Measurements from ENCODE around the gene PIK3R1.

GRCh38 chr5:68268852-68269130, 53.2 kb downstream of the PIK3R1 start:
- TF ChIP-seq CTCF (IDR thresholded peaks at IDR 0.05; ENCODE audit: low read depth, low read length, missing input control), result no peak
- TF ChIP-seq YY1 (IDR thresholded peaks at IDR 0.05), result no peak
- TF ChIP-seq RXRA (IDR thresholded peaks at IDR 0.05), result no peak
- no peak for TF ChIP-seq TAF1 (conservative IDR thresholded peaks at IDR 0.05)
- TF ChIP-seq RAD21 (IDR thresholded peaks at IDR 0.05), result no peak
- TF ChIP-seq MAX (IDR thresholded peaks at IDR 0.05), result no peak
- no peak for TF ChIP-seq GABPA (IDR thresholded peaks at IDR 0.05 in 1 of 2, conservative IDR thresholded peaks at IDR 0.05 in 1 of 2)
- no peak for TF ChIP-seq HNF4G (IDR thresholded peaks at IDR 0.05)
- no peak for TF ChIP-seq REST (IDR thresholded peaks at IDR 0.05)
- no peak for TF ChIP-seq SP1 (IDR thresholded peaks at IDR 0.05)
- no peak for TF ChIP-seq ATF3 (IDR thresholded peaks at IDR 0.05)
- no peak for TF ChIP-seq EGR1 (IDR thresholded peaks at IDR 0.05; ENCODE audit: low read depth in 2 of 2)
- TF ChIP-seq JUND (IDR thresholded peaks at IDR 0.05), result no peak
